Activated T-helper 17 cell treated with anti-CD3 and anti-CD28 coated beads, Interleukin-2, amount 50 U/mL, for 72 hours (primary cell): Measurements from ENCODE around the gene CBLN3. TPM values are rescaled to one million over a fixed set of nuclear protein-coding genes. Genes with fewer than 3 reads are reported as not detected.
A peak's percentile ranks its signal among the peaks of the same experiment; 100 is the strongest.

Source experiments
- ATAC-seq: fragments of 150-1000 bp; cut with Tn5 transposase; replicated peaks from 2 replicates; pipeline ENCODE4 v1.10.0; 2021; ENCODE audit warnings: mild to moderate bottlenecking, moderate library complexity
- H3K27ac Mint-ChIP-seq: one replicate; pipeline ENCODE4 v1.8.0; 2022; ENCODE audit warnings: mixed read lengths
- H3K27me3 Mint-ChIP-seq: one replicate; pipeline ENCODE4 v1.8.0; 2022; ENCODE audit warnings: mixed read lengths
- H3K36me3 Mint-ChIP-seq: one replicate; pipeline ENCODE4 v1.8.0; 2022; ENCODE audit warnings: low read depth, mild to moderate bottlenecking, mixed read lengths
- H3K4me1 Mint-ChIP-seq: one replicate; pipeline ENCODE4 v1.8.0; 2022; ENCODE audit warnings: mixed read lengths
- H3K4me3 Mint-ChIP-seq: one replicate; pipeline ENCODE4 v1.8.0; 2022; ENCODE audit warnings: mild to moderate bottlenecking, mixed read lengths
- H3K9me3 Mint-ChIP-seq: one replicate; pipeline ENCODE4 v1.8.0; 2022; ENCODE audit warnings: mixed read lengths
- total RNA-seq, 2 donors: library from RNA; stranded (reverse); gene quantifications; one replicate each; pipeline ENCODE4 v1.2.3, GENCODE V29; 2022

Gene CBLN3
- total RNA-seq, 2 donors from 2014 or later = 11.1 to 14.6 TPM

DNA sequence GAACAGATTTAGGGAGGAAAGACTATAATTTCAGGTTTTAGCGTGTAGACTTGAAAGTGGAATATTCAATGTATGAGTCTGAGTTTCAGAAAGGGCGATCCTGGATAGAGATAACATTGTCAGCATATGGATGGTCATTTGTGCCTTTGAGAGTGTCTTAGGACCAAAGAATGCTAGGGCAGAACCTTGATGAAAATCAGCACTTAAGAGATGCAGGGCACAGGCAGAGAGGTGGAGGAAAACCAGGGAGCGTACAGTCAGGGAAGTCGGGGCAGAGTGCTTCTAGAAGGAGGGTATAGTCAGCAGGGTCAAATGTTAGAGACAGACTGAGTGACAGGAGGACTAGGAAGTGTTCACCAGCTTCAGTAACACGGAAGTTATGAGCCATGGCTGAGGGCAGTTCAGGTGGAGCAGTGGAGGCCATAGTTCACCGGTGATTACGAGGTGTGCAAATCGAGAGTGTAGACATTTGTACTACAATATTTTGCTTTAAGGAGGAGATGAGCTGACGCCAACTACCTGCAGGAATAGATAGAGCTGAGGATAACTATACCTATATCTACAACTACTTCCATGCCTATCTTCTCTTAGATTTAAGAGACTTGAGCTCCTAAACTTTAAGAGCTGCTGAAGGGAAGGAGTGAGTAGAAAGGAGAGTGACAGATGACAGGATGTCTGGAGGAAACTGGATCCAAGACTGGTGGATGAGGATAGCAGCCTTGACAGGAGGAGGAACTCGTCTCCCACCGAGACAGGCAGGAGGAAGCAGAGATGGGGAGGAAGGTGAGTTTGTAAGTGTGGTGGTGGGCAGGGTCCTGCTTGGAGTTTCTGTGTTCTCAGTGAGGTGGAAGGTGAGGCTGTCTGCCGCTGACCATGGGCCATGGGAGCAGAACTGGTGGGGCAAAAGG is 6.5 kb downstream of the CBLN3 start:
- Mint-ChIP-seq H3K4me1 (peaks cover 17% of the 10 kb centered on the region), H3K9me3 (peaks cover 3% of the 10 kb centered on the region), H3K27me3 (peaks cover 4% of the 10 kb centered on the region), H3K36me3 (no peaks in the 10 kb centered on the region), H3K4me3 (no peak overlapping the region), H3K27ac (no peak overlapping the region)
- peak; percentile 35 for ATAC-seq

DNA sequence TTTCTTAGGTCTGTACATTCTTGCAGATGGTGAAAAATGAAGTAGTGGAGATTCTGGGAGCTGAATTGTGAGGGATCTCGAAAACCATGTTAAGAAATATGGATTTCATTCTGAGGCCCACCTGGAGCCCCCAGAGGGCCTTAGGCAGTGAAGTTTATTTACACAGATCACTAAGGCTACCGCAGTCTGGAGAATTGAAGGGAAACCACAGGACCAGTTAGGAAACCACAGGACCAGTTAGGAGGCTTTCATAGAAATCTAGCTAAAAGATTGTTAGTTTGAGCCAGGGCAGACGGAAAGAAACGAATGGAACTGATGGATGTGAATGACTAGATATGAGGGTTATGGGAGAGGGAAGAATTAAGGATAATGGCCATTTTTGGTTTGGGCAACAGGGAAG is 7.2 kb downstream of the CBLN3 start:
- Mint-ChIP-seq H3K36me3 (no peaks in the 10 kb centered on the region), H3K27ac (no peak overlapping the region), H3K9me3 (peaks cover 3% of the 10 kb centered on the region), H3K27me3 (peaks cover 4% of the 10 kb centered on the region), H3K4me1 (peaks cover 17% of the 10 kb centered on the region), H3K4me3 (no peak overlapping the region)
- no peak for ATAC-seq

DNA sequence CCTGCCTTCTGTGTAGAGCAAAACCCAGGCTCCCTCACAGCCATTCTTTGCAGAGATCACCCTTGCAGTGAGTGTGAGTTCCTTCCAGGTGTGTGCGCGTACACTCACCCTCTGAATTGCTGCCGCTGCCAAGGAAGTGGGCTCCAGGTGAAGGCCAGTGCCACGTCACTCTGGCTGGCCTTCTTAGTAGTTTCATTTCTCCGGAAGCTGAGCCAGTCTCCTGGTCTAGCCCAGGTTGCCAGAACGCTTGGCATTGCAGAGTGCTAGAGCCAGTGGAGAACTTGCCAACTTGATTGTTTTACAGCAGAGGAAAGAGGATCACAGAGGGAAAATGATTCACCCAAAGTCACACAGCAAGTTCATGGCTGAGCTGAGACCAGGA is 11.0 kb downstream of the CBLN3 start:
- Mint-ChIP-seq H3K4me3 (no peak overlapping the region), H3K27ac (no peak overlapping the region), H3K36me3 (no peaks in the 10 kb centered on the region), H3K9me3 (no peaks in the 10 kb centered on the region), H3K27me3 (peaks cover 4% of the 10 kb centered on the region), H3K4me1 (no peaks in the 10 kb centered on the region)
- no peak for ATAC-seq

DNA sequence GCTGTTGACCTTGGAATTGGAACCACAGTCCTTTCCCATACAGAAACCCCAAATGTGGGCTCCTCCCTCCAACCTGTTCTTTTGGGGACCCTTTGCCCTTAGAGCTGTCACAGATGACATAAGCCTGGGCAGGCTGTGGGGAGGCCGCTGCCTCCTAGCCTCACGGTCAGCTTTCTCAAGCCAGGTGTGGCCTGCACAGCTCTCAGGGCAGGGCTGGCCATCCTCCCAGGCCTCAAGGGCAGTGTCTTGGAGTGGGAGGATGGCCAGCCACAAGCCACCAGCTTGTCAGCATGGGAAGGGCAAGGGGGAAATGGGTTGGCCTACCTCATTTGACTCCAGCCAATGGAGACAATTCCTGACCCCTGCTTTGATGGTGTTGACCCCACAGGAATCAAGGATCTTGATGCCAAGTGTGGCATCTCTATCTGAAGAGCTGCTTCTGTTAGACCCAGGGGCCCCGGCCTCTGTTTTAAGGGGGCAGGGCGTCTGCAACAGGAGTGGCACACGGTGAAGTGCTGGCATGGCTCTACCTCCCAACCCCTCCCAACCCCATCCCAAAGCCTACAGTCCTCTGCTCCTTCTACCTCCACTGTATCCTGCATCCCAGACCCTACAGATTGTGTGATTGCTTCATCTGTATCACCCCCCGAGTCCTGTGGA is 11.5 kb downstream of the CBLN3 start:
- no peak for ATAC-seq
- Mint-ChIP-seq H3K27ac (no peak overlapping the region), H3K4me1 (no peaks in the 10 kb centered on the region), H3K36me3 (no peaks in the 10 kb centered on the region), H3K4me3 (no peak overlapping the region), H3K9me3 (no peaks in the 10 kb centered on the region), H3K27me3 (peaks cover 4% of the 10 kb centered on the region)

DNA sequence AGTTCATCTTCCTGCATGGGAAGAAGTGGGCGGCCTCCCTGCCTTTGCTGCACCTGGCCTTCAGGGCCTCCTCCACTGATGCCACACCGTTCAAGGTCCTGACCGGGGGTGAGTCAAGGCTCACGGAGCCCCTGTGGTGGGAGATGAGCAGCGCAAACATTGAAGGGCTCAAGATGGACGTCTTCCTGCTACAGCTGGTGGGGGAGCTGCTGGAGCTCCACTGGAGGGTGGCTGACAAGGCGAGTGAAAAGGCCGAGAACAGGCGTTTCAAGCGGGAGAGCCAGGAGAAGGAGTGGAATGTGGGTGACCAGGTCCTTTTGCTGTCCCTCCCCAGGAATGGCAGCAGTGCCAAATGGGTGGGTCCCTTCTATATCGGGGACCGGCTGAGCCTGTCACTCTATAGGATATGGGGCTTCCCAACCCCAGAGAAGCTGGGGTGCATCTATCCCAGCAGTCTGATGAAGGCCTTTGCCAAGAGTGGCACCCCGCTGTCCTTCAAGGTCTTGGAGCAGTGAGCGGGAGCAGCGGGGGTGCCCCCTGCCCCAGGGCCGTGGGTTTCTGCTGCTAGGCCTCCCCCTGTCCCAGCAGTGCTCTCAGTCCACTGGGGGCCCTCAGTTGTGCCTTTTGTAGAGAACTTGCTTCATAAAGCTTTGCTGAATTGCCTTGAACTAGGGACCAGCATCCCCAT is 12.4 kb downstream of the CBLN3 start:
- Mint-ChIP-seq H3K27me3 (peaks cover 4% of the 10 kb centered on the region), H3K9me3 (no peaks in the 10 kb centered on the region), H3K36me3 (no peaks in the 10 kb centered on the region), H3K27ac (no peak overlapping the region), H3K4me3 (no peak overlapping the region), H3K4me1 (no peaks in the 10 kb centered on the region)
- ATAC-seq = no peak

DNA sequence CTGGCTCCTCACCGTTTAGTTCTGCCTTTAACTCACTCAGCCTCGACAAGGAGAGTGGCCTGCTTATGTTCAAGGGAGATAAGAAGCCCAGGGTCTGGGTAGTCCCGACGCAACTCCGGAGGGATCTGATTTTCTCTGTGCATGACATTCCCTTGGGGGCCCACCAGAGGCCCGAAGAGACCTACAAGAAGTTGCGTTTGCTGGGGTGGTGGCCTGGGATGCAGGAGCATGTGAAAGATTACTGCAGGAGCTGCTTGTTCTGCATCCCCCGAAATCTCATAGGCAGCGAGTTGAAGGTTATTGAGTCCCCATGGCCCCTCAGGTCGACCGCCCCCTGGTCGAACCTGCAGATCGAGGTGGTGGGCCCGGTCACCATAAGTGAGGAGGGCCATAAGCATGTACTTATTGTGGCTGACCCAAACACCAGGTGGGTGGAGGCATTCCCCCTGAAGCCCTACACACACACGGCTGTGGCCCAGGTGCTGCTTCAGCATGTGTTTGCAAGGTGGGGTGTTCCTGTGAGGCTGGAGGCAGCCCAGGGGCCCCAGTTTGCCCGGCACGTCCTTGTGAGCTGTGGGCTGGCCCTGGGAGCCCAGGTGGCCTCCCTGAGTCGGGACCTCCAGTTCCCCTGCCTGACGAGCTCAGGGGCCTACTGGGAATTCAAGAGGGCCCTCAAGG is 13.1 kb downstream of the CBLN3 start:
- no peak for ATAC-seq
- H3K9me3 Mint-ChIP-seq = no peaks in the 10 kb centered on the region

DNA sequence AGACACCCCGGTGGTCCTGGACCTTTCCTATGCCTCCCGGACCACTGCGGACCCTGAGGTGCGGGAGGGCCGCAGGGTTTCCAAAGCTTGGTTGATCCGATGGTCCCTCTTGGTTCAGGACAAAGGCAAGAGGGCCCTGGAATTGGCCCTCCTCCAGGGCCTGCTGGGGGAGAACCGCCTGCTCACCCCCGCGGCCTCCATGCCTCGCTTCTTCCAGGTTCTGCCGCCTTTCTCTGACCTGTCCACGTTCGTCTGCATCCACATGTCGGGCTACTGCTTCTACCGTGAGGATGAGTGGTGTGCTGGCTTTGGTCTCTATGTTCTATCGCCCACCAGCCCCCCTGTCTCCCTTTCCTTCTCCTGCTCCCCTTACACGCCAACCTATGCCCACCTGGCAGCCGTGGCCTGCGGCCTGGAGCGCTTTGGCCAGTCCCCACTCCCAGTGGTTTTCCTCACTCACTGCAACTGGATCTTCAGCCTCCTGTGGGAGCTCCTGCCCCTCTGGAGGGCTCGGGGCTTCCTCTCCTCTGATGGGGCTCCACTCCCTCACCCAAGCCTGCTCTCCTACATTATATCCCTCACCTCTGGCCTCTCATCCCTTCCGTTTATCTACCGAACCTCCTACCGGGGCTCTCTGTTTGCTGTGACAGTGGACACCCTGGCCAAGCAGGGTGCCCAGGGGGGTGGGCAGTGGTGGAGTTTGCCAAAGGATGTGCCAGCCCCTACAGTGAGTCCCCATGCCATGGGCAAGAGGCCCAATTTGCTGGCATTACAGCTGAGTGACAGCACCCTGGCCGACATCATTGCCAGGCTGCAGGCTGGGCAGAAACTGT is 13.8 kb downstream of the CBLN3 start:
- Mint-ChIP-seq H3K4me3 (no peak overlapping the region), H3K36me3 (no peaks in the 10 kb centered on the region), H3K27me3 (peaks cover 4% of the 10 kb centered on the region), H3K9me3 (no peaks in the 10 kb centered on the region), H3K4me1 (no peaks in the 10 kb centered on the region), H3K27ac (peak overlapping the region; percentile 30)
- no peak for ATAC-seq

More for the DNA sequence above, 13.1 kb downstream of the CBLN3 start:
- Mint-ChIP-seq H3K36me3 (no peaks in the 10 kb centered on the region), H3K27me3 (peaks cover 4% of the 10 kb centered on the region), H3K4me1 (no peaks in the 10 kb centered on the region), H3K27ac (peak overlapping the region; percentile 30), H3K4me3 (no peak overlapping the region)

DNA sequence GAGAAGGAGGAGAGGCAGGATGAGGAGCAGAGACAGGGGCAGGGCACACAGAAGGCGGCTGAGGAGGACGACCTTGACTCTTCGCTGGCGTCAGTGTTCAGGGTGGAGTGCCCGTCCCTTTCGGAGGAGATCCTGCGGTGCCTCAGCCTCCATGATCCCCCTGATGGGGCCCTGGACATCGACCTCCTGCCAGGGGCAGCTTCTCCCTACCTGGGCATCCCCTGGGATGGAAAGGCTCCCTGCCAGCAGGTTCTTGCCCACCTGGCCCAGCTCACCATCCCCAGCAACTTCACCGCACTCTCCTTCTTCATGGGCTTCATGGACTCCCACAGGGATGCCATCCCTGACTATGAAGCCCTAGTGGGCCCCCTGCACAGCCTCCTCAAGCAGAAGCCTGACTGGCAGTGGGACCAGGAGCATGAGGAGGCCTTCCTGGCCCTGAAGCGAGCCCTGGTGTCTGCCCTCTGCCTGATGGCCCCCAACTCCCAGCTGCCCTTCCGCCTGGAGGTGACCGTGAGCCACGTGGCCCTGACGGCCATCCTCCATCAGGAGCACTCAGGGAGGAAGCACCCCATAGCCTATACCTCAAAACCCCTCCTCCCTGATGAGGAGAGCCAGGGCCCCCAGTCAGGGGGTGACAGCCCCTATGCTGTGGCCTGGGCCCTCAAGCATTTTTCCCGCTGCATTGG is 14.6 kb downstream of the CBLN3 start:
- Mint-ChIP-seq H3K4me1 (no peaks in the 10 kb centered on the region), H3K27me3 (peaks cover 4% of the 10 kb centered on the region), H3K4me3 (no peak overlapping the region), H3K36me3 (no peaks in the 10 kb centered on the region), H3K9me3 (no peaks in the 10 kb centered on the region), H3K27ac (peak overlapping the region; percentile 52)
- ATAC-seq = no peak

DNA sequence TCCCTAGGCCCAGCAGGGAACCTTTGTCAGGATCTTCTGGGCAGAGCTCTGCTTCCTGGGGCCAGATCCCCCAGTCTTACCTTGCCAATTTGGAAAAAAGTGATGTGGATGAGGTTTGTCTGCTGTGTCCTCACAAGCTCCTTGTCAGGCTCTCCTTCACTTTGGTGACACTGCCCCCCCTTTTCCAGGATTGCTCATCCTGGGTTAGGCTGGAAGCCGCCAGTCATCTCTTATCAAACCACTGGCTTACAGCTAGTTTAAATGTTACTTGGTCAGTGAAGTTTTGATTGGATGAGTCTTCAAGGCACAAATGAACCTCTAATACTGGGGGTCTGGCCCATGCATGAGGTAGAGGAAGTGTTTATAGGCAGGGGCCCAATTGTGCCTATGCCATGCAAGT is 15.4 kb downstream of the CBLN3 start:
- no peaks in the 10 kb centered on the region for H3K36me3 Mint-ChIP-seq
- H3K9me3 Mint-ChIP-seq = no peaks in the 10 kb centered on the region
- H3K4me3 Mint-ChIP-seq = no peak overlapping the region
- no peak for ATAC-seq
- H3K27ac Mint-ChIP-seq = peak overlapping the region; percentile 52
- H3K4me1 Mint-ChIP-seq = no peaks in the 10 kb centered on the region
- H3K27me3 Mint-ChIP-seq = peaks cover 3% of the 10 kb centered on the region

DNA sequence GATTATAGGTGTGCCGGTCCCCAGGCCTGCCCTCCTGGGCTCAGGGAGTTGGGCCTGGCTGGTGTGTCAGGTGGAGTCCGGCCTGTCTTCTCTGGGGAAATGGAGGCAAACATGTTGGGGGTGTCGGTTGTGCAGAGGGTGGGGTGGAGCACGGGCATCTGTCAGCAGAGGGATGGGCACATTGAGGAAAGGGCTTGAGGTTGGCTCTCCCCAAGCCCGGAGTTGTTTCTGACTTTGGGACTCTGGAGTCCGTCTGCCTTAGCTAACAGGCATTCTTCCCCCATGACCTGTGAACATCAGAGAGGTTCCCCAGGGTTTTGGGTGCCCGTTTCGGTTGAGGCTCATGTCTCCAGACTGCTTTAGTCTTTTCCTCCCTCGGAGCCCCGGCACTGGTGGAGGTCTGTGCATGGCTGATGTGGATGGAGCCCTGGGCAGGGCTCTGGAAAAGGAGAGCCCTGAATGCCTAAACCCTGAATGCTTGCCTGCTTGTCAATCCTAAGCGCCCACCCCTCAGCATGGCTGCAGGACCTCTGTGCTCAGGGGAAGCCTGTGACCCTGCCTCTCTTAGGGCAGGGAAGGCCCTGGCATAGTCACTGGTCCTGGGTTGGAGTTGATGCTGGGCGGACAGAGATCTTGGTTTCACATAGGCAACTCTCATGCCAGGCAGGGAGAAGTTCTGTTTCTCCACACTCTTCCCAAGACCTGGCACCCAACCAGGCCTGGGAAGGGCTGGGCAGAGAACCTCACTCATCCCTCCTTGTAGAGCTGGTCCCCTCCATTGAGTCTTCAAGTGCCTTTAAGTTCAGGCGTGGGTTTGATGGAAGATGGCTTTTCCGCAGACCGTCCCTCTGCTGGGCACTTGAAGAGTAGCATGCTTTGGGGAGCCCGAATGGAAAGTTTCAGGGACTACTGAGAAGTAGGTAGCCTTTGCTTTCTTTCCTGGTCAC is 17.8 kb downstream of the CBLN3 start:
- no peaks in the 10 kb centered on the region for H3K36me3 Mint-ChIP-seq
- peak; percentile 39 for ATAC-seq
- no peak overlapping the region for H3K27ac Mint-ChIP-seq
- H3K9me3 Mint-ChIP-seq = no peaks in the 10 kb centered on the region
- H3K4me1 Mint-ChIP-seq = no peaks in the 10 kb centered on the region
- H3K4me3 Mint-ChIP-seq = no peak overlapping the region
- H3K27me3 Mint-ChIP-seq = no peaks in the 10 kb centered on the region

DNA sequence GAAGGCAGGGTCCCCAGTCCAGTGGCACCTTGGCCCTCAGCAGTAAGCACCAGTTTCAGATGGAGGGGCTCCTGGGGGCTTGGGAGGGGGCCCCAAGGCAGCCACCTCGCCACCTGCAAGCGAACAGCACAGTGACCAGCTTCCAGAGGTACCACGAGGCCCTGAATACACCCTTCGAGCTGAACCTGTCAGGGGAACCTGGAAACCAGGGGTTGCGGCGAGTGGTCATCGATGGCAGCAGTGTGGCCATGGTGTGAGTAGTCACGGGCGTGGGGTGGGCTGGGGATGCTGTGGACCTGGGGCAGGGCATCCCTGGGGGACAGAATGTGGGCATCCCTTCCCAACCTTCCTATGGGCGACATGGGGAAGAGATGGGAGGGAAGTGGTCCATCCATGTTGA is 19.5 kb downstream of the CBLN3 start:
- Mint-ChIP-seq H3K27me3 (peaks cover 7% of the 10 kb centered on the region), H3K27ac (no peak overlapping the region), H3K36me3 (no peaks in the 10 kb centered on the region), H3K4me3 (no peak overlapping the region), H3K4me1 (no peaks in the 10 kb centered on the region), H3K9me3 (no peaks in the 10 kb centered on the region)
- ATAC-seq = no peak

DNA sequence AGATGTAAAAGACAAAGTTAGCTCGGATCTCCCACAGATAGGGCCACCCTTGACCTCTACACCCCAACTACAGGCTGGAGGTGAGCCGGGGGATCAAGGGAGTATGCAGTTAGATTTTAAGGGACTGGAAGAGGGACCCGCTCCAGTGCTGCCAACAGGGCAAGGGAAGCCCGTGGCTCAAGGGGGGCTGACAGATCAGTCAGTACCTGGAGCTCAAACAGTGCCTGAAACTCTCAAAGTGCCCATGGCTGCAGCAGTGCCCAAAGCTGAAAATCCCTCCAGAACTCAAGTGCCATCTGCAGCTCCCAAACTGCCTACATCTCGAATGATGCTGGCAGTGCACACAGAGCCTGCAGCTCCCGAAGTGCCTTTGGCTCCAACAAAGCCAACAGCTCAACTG is 20.3 kb downstream of the CBLN3 start:
- H3K9me3 Mint-ChIP-seq = no peaks in the 10 kb centered on the region
- peaks cover 9% of the 10 kb centered on the region for H3K27me3 Mint-ChIP-seq
- no peaks in the 10 kb centered on the region for H3K36me3 Mint-ChIP-seq
- H3K4me1 Mint-ChIP-seq = no peaks in the 10 kb centered on the region
- no peak overlapping the region for H3K4me3 Mint-ChIP-seq
- ATAC-seq = no peak
- H3K27ac Mint-ChIP-seq = no peak overlapping the region
